ENCODE data around the gene ZSWIM6. TPM values are rescaled to one million over a fixed set of nuclear protein-coding genes. Genes with fewer than 3 reads are reported as not detected.
"Not testable (repeated sequence)": the region's sequence is repeated elsewhere in the genome, so short reads cannot be mapped to it uniquely, and the experiment has no call there.

The ZSWIM6 gene
- polyA plus RNA-seq, 3 donors = 1.7 to 33.5 (median 2.7) TPM

DNA sequence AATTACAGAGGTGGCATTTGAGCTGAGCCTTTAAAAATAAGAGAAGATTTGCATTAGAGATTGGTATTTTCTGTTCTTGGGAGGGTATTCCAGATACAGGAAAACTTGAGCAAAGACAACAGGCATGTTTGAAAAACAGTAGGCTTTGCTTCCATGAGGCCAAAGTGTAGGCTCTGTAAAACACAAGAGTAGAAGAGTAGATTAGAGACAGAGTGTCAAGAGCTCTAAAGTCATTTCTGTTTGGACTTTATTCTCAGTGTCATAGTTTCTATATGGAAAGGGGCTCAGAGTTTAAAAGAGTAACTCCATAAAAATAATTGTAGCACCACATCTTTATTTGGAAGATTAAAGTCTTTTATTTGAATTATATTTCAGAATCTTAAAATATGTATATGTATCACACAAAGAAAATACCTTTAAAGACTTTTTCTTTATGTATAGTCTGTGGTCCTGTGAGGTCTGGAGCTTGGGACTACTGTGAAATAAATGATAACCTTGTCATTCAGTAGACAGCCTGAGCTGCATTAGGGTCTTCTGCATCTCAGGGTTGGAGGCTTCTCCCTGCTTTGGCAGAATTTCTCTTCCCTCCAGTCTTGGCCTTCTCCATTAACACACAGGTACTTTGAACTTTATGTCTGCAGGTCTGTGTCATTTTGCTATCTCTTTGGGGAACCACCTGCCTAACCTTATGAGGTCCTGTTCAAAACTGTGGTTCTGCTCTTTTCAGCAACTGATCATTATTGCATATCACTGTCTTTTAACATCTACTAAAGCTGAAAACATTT is 73.6 kb downstream of the ZSWIM6 start:
- H4K20me1 ChIP-seq (ENCODE audit: insufficient read depth, low read length) = peaks cover 96% of the 10 kb centered on the region
- no peaks in the 10 kb centered on the region for H3K27me3 Mint-ChIP-seq (ENCODE audit: low read depth in 3 of 3)
- H3K27ac Mint-ChIP-seq = no peak overlapping the region
- H3K9ac ChIP-seq (ENCODE audit: insufficient read depth, low read length, poor library complexity, severe bottlenecking) = no peak overlapping the region
- no peaks in the 10 kb centered on the region for H3K9me3 ChIP-seq (replicated peaks in 1 of 2; ENCODE audit: control insufficient read depth in 1 of 2, insufficient read depth in 1 of 2, low read length in 2 of 2)
- H3K4me2 ChIP-seq (replicated peaks; ENCODE audit: extremely low read depth, low read length, poor library complexity, severe bottlenecking) = no peak overlapping the region
- no peak overlapping the region for H2AFZ ChIP-seq (ENCODE audit: insufficient read depth, low read depth, low read length, poor library complexity, severe bottlenecking)
- H3K27ac ChIP-seq (ENCODE audit: low read depth in 1 of 2, low read length in 2 of 2) = no peak overlapping the region
- H3K4me1 ChIP-seq (ENCODE audit: control insufficient read depth in 1 of 2, insufficient read depth in 2 of 2, low read length in 2 of 2) = peaks cover 24 to 55% of the 10 kb centered on the region in 2 donors
- intact Hi-C loops (cut with micrococcal nuclease) = loop anchor here (5.0 to 10.0 kb wide), 4 partner anchors 73 to 461 kb away; partner anchors contain the start of genes ZSWIM6 (in 2 of the 2), ERCC8 (in 1 of the 2), NDUFAF2 (in 1 of the 2) and SMIM15 (in 1 of the 2)
- H3K36me3 Mint-ChIP-seq = peaks cover 4 to 5% of the 10 kb centered on the region in 2 donors
- no peaks in the 10 kb centered on the region for H3K36me3 ChIP-seq (replicated peaks in 1 of 2; ENCODE audit: control insufficient read depth in 1 of 2, insufficient read depth in 2 of 2, low read length in 2 of 2)
- peaks cover 93% of the 10 kb centered on the region for H3K79me2 ChIP-seq (ENCODE audit: insufficient read depth, low read length)
- DNase-seq = no peak
- H3K4me3 ChIP-seq (replicated peaks in 1 of 3; ENCODE audit: low read depth in 2 of 3, low read length in 3 of 3) = no peak overlapping the region
- no peaks in the 10 kb centered on the region for H3K9me3 Mint-ChIP-seq
- H3K4me1 Mint-ChIP-seq = peaks cover 49% of the 10 kb centered on the region
- TF ChIP-seq, protein P1, sequence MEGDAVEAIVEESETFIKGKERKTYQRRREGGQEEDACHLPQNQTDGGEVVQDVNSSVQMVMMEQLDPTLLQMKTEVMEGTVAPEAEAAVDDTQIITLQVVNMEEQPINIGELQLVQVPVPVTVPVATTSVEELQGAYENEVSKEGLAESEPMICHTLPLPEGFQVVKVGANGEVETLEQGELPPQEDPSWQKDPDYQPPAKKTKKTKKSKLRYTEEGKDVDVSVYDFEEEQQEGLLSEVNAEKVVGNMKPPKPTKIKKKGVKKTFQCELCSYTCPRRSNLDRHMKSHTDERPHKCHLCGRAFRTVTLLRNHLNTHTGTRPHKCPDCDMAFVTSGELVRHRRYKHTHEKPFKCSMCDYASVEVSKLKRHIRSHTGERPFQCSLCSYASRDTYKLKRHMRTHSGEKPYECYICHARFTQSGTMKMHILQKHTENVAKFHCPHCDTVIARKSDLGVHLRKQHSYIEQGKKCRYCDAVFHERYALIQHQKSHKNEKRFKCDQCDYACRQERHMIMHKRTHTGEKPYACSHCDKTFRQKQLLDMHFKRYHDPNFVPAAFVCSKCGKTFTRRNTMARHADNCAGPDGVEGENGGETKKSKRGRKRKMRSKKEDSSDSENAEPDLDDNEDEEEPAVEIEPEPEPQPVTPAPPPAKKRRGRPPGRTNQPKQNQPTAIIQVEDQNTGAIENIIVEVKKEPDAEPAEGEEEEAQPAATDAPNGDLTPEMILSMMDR (IDR thresholded peaks at IDR 0.05) = no peak
- no peak overlapping the region for H3K4me3 Mint-ChIP-seq
- no peaks in the 10 kb centered on the region for H3K27me3 ChIP-seq (ENCODE audit: control insufficient read depth in 2 of 2, insufficient read depth in 2 of 2, low read length in 2 of 2)

DNA sequence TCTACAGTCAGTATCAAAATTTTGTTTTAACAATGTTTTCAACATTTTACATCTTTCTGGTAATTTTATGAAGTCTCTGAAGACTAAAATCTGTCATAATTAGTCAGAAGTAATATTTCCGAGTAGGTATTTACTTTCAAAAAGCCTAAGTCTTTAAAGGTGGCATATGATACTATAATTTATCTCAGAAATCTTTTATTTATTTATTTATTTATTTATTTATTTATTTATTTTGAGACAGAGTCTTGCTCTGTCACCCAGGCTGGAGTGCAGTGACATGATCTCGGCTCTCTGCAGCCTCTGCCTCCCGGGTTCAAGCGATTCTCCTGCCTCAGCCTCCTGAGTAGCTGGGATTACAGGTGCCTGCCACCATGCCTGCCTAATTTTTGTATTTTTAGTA is 74.4 kb downstream of the ZSWIM6 start:
- not testable (repeated sequence) for H3K9me3 ChIP-seq (replicated peaks in 1 of 2; ENCODE audit: control insufficient read depth in 1 of 2, insufficient read depth in 1 of 2, low read length in 2 of 2); H3K27ac ChIP-seq (ENCODE audit: low read depth in 1 of 2, low read length in 2 of 2); H3K9ac ChIP-seq (ENCODE audit: insufficient read depth, low read length, poor library complexity, severe bottlenecking); H3K4me3 ChIP-seq (replicated peaks in 1 of 3; ENCODE audit: low read depth in 2 of 3, low read length in 3 of 3); H3K27me3 ChIP-seq (ENCODE audit: control insufficient read depth in 2 of 2, insufficient read depth in 2 of 2, low read length in 2 of 2); H3K4me3 Mint-ChIP-seq; H3K9me3 Mint-ChIP-seq; H3K27me3 Mint-ChIP-seq (ENCODE audit: low read depth in 3 of 3); H2AFZ ChIP-seq (ENCODE audit: insufficient read depth, low read depth, low read length, poor library complexity, severe bottlenecking); H3K36me3 ChIP-seq (replicated peaks in 1 of 2; ENCODE audit: control insufficient read depth in 1 of 2, insufficient read depth in 2 of 2, low read length in 2 of 2); H3K4me2 ChIP-seq (replicated peaks; ENCODE audit: extremely low read depth, low read length, poor library complexity, severe bottlenecking); DNase-seq; H3K36me3 Mint-ChIP-seq
- Histone ChIP-seq H4K20me1 (ENCODE audit: insufficient read depth, low read length) (peaks cover 96% of the 10 kb centered on the region), H3K4me1 (ENCODE audit: control insufficient read depth in 1 of 2, insufficient read depth in 2 of 2, low read length in 2 of 2) (peaks cover 24 to 49% of the 10 kb centered on the region in 2 donors), H3K79me2 (ENCODE audit: insufficient read depth, low read length) (peaks cover 93% of the 10 kb centered on the region)
- 100% methylated on average over 3 of the region's 4 CpGs for WGBS (ENCODE audit: insufficient coverage)
- intact Hi-C loops (cut with micrococcal nuclease) = loop anchor here (5.0 to 10.0 kb wide), 4 partner anchors 74 to 462 kb away; partner anchors contain the start of genes ZSWIM6 (in 2 of the 2), ERCC8 (in 1 of the 2), NDUFAF2 (in 1 of the 2) and SMIM15 (in 1 of the 2)
- H3K4me1 Mint-ChIP-seq = peaks cover 43% of the 10 kb centered on the region
- H3K27ac Mint-ChIP-seq = peak overlapping the region in 1 of 7 donors; percentile 8
